Ishikawa (cell line): ENCODE measurements around the gene BSDC1.

Experiments
- EP300 ChIP-seq: IDR thresholded peaks from 2 replicates; pipeline ENCODE4 v1.6.1; 2012; ENCODE audit warnings: borderline replicate concordance
- TEAD4 ChIP-seq: IDR thresholded peaks from 2 replicates; pipeline ENCODE4 v1.6.1; 2012
- ZBTB7A ChIP-seq: IDR thresholded peaks from 2 replicates; pipeline ENCODE4 v1.6.1; 2012; ENCODE audit warnings: low read depth
- TF ChIP-seq, protein P1 (sequence below): IDR thresholded peaks from 2 replicates; pipeline ENCODE4 v1.6.1; 2012

DNA sequence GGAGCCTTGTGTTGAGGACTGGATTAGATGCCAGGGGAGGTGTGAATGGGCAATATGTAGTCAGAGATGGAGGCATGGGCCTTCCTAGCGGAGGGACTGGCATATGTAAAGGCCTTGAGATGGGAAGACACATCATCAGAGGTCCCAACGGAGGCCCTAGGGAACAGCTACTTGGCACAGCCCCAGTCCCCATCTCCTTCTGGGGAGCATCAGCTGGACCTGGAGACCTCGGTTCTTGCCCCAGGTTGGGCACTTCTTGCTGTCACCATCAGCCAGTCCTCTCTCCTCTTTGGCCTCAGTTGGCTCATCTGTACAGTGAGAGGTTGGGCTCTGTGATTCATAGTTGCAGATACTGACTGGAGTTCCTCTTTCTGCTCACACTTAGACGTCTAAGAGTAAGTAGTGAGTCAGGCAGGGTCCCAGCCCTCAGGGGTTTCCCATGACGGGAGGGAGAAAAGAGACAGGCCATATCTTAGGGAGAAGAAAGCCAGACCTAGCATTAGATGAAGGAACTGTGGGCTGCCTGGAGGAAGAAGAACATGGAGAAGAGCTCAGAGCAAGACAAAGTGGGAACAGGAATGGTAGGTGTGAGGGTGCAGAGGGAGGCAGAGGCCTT lies 54.8 kb downstream of the BSDC1 start:
- TF ChIP-seq EP300, result no peak
- TF ChIP-seq, protein P1, sequence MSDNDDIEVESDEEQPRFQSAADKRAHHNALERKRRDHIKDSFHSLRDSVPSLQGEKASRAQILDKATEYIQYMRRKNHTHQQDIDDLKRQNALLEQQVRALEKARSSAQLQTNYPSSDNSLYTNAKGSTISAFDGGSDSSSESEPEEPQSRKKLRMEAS, result no peak
- no peak for TF ChIP-seq ZBTB7A
- no peak for TF ChIP-seq TEAD4
